HCT116 (cell line): ENCODE data around the gene CEND1. TPM values are rescaled to one million over a fixed set of nuclear protein-coding genes. Genes with fewer than 3 reads are reported as not detected.
A peak's percentile ranks its signal among the peaks of the same experiment; 100 is the strongest.

Source experiments
- ATAC-seq: fragments of 200-7000 bp; cut with Tn5 transposase; 2 replicates; pipeline ENCODE4 v1.9.1; 2020; ENCODE audit warnings: mild to moderate bottlenecking, moderate library complexity
- BruUV-seq: library from RNA; stranded (reverse); fragments of 400-500 nt; replicated peaks from 2 replicates; lab custom pipeline; 2021; lab: Mats Ljungman, UMichigan
- CTCF ChIA-PET: fragments of 300-600 bp; sonication (Branson Sonifier 250); formaldehyde crosslinking; loops from one replicate; lab custom pipeline; 2021; ENCODE audit warnings: antibody characterized with exemption; lab: Charles Lee
- POLR2A ChIA-PET: fragments of 300-600, 350-600 bp; sonication (Branson Sonifier 250); formaldehyde crosslinking; loops from one replicate; lab custom pipeline; 2021; ENCODE audit warnings: antibody characterized with exemption; lab: Charles Lee
- RAD21 ChIA-PET, 2 experiments: fragments of 300-600 bp; sonication (Branson Sonifier 250); formaldehyde crosslinking; loops; one replicate each; lab custom pipeline; 2023; ENCODE audit warnings: low total read pairs in 2 of 2; ENCODE audit not compliant: uncharacterized antibody in 2 of 2, unreplicated experiment in 2 of 2, low non-redundant PET in 1 of 2; lab: Charles Lee
- DNase-seq: peaks from one replicate; pipeline ENCODE4 v3.0.0-alpha.2; 2010; ENCODE audit warnings: low read depth, low spot score
- H2AFZ ChIP-seq: fragments of 200-600 bp; shearing (Covaris generic), sonication (generic); 2 replicates; pipeline ENCODE4 v1.6.1; 2017; ENCODE audit warnings: low read depth, mixed run types, mixed read lengths, antibody characterized with exemption, low read length; ENCODE audit not compliant: poor library complexity, severe bottlenecking
- H3K27ac ChIP-seq: 2 replicates; pipeline ENCODE4 v1.5.1; 2012; ENCODE audit warnings: low read depth, low read length
- H3K27me3 ChIP-seq: fragments of 200-600 bp; sonication (generic); 2 replicates; pipeline ENCODE4 v1.6.1; 2016; ENCODE audit warnings: mixed run types, low read length, mixed read lengths; ENCODE audit not compliant: insufficient read depth
- H3K36me3 ChIP-seq, 2 experiments: fragments of 200-500 bp in 1 of 2; fragments of 200-600 bp in 1 of 2; sonication (Bioruptor generic) in 1 of 2; sonication (generic) in 1 of 2; 2 replicates each; pipeline versions ENCODE4 v1.5.1 to v1.6.1; 2014 to 2016; ENCODE audit warnings: low read length in 2 of 2, inconsistent platforms in 1 of 2, mixed read lengths in 1 of 2, mixed run types in 1 of 2; ENCODE audit not compliant: insufficient read depth in 2 of 2, control insufficient read depth in 1 of 2
- H3K4me1 ChIP-seq, 2 experiments: fragments of 200-600 bp in 1 of 2; sonication (generic) in 1 of 2; 2 replicates each; pipeline versions ENCODE4 v1.5.1 to v1.6.1; 2012 to 2017; ENCODE audit warnings: low read length in 2 of 2, inconsistent platforms in 1 of 2, mild to moderate bottlenecking in 1 of 2, mixed read lengths in 1 of 2, mixed run types in 1 of 2, moderate library complexity in 1 of 2; ENCODE audit not compliant: insufficient read depth in 2 of 2, control insufficient read depth in 1 of 2
- H3K4me2 ChIP-seq: fragments of 200-600 bp; sonication (generic); 2 replicates; pipeline ENCODE4 v1.6.1; 2017; ENCODE audit warnings: mixed run types, low read length, mixed read lengths
- H3K4me3 ChIP-seq, 2 experiments: fragments of 200-600 bp in 1 of 2; sonication (generic) in 1 of 2; replicated peaks in 1 of 2; 2 replicates each; pipeline ENCODE4 v1.5.1; 2011 to 2016; ENCODE audit warnings: low read length in 2 of 2, control low read depth in 1 of 2, low read depth in 1 of 2, mild to moderate bottlenecking in 1 of 2, mixed read lengths in 1 of 2, mixed run types in 1 of 2
- H3K79me2 ChIP-seq: fragments of 200-600 bp; sonication (generic); 2 replicates; pipeline ENCODE4 v1.6.1; 2017; ENCODE audit warnings: mild to moderate bottlenecking, mixed run types, low read length, moderate library complexity, mixed read lengths; ENCODE audit not compliant: insufficient read depth
- H3K9ac ChIP-seq: fragments of 200-600 bp; sonication (generic); 2 replicates; pipeline ENCODE4 v1.6.1; 2016; ENCODE audit warnings: low read length, mixed read lengths
- H3K9me2 ChIP-seq: fragments of 200-600 bp; sonication (generic), shearing (Covaris generic); 2 replicates; pipeline ENCODE4 v1.6.1; 2017; ENCODE audit warnings: mixed run types, mild to moderate bottlenecking, moderate library complexity; ENCODE audit not compliant: insufficient read depth
- H3K9me3 ChIP-seq, 2 experiments: fragments of 200-500 bp in 1 of 2; fragments of 200-600 bp in 1 of 2; sonication (Bioruptor generic) in 1 of 2; sonication (generic) in 1 of 2; 2 replicates each; pipeline ENCODE4 v1.6.1; 2014 to 2017; ENCODE audit warnings: low read length in 2 of 2, mixed read lengths in 2 of 2, inconsistent platforms in 1 of 2, low read depth in 1 of 2, mild to moderate bottlenecking in 1 of 2, mixed run types in 1 of 2, moderate library complexity in 1 of 2; ENCODE audit not compliant: control insufficient read depth in 1 of 2, insufficient read depth in 1 of 2
- H4K20me1 ChIP-seq: fragments of 200-600 bp; sonication (generic), shearing (Covaris generic); 2 replicates; pipeline ENCODE4 v1.6.1; 2017; ENCODE audit warnings: mixed run types, mild to moderate bottlenecking, moderate library complexity; ENCODE audit not compliant: insufficient read depth
- ATF3 ChIP-seq: IDR thresholded peaks from 2 replicates; pipeline ENCODE4 v1.6.1; 2012
- CEBPB ChIP-seq: IDR thresholded peaks from 2 replicates; pipeline ENCODE4 v1.6.1; 2012; ENCODE audit warnings: low read depth
- EGR1 ChIP-seq: IDR thresholded peaks from 2 replicates; pipeline ENCODE4 v1.6.1; 2012; ENCODE audit warnings: low read depth
- ELF1 ChIP-seq: IDR thresholded peaks from 2 replicates; pipeline ENCODE4 v1.6.1; 2012; ENCODE audit warnings: low read depth, borderline replicate concordance
- EZH2 ChIP-seq: fragments of 200-600 bp; sonication (generic); IDR thresholded peaks from 2 replicates; pipeline ENCODE4 v1.6.1; 2017; ENCODE audit warnings: antibody characterized with exemption, mixed run types
- EZH2phosphoT487 ChIP-seq: fragments of 200-600 bp; IDR thresholded peaks from 2 replicates; pipeline ENCODE4 v1.6.1; 2018; ENCODE audit warnings: antibody characterized with exemption, borderline replicate concordance
- FOSL1 ChIP-seq: IDR thresholded peaks from 2 replicates; pipeline ENCODE4 v1.6.1; 2012; ENCODE audit warnings: low read depth
- JUND ChIP-seq: IDR thresholded peaks from 2 replicates; pipeline ENCODE4 v1.6.1; 2012
- POLR2A ChIP-seq: IDR thresholded peaks from 2 replicates; pipeline ENCODE4 v1.7.0; 2011; ENCODE audit warnings: borderline replicate concordance; ENCODE audit not compliant: insufficient read depth, insufficient read length; ENCODE audit errors: extremely low read depth
- POLR2AphosphoS5 ChIP-seq: IDR thresholded peaks from 2 replicates; pipeline ENCODE4 v1.6.1; 2011; ENCODE audit warnings: mild to moderate bottlenecking, low read depth, low read length, moderate library complexity
- RAD21 ChIP-seq: IDR thresholded peaks from 2 replicates; pipeline ENCODE4 v1.6.1; 2012; ENCODE audit warnings: low read depth, mild to moderate bottlenecking
- SIN3A ChIP-seq: IDR thresholded peaks from 2 replicates; pipeline ENCODE4 v1.6.1; 2012; ENCODE audit warnings: low read depth
- SP1 ChIP-seq: IDR thresholded peaks from 2 replicates; pipeline ENCODE4 v1.6.1; 2012; ENCODE audit warnings: low read depth
- SRF ChIP-seq: IDR thresholded peaks from 2 replicates; pipeline ENCODE4 v1.6.1; 2012; ENCODE audit warnings: low read depth
- TCF7L2 ChIP-seq: IDR thresholded peaks from 2 replicates; pipeline ENCODE4 v1.7.0; 2011; ENCODE audit warnings: borderline replicate concordance, inconsistent platforms; ENCODE audit not compliant: insufficient read depth, insufficient read length; ENCODE audit errors: extremely low read depth
- YY1 ChIP-seq: IDR thresholded peaks from 2 replicates; pipeline ENCODE4 v1.6.1; 2011; ENCODE audit warnings: low read length, low read depth, moderate library complexity, mild to moderate bottlenecking; ENCODE audit not compliant: insufficient replicate concordance; ENCODE audit errors: extremely low read depth
- ZNF274 ChIP-seq: fragments of 200-500 bp; sonication (Bioruptor generic); IDR thresholded peaks from 2 replicates; pipeline ENCODE4 v1.6.1; 2014; ENCODE audit warnings: mild to moderate bottlenecking, low read depth, low read length, inconsistent platforms
- intact Hi-C: fragments of 100-400 bp; cut with micrococcal nuclease; formaldehyde crosslinking; loops from 2 replicates; pipeline ENCODE4 v1.10.0; 2022
- total RNA-seq: library from RNA; stranded (reverse); gene quantifications from one replicate; pipeline ENCODE4 v1.2.1, GENCODE V29; 2021; ENCODE audit not compliant: unreplicated experiment
- TF ChIP-seq, protein P1 (sequence below): IDR thresholded peaks from 2 replicates; pipeline ENCODE4 v1.6.1; 2011; ENCODE audit warnings: mild to moderate bottlenecking, low read length, moderate library complexity; ENCODE audit not compliant: insufficient replicate concordance; ENCODE audit errors: extremely low read depth
- TF ChIP-seq, protein P2 (sequence below): IDR thresholded peaks from 2 replicates; pipeline ENCODE4 v1.6.1; 2012
- TF ChIP-seq, protein P3 (sequence below), 3 experiments: fragments of 200-600 bp in 1 of 3; sonication (generic) in 1 of 3; IDR thresholded peaks in 2 of 3; conservative IDR thresholded peaks in 1 of 3; 2 replicates each; pipeline ENCODE4 v1.5.1; 2012 to 2017; ENCODE audit warnings: low read depth in 2 of 3, low read length in 2 of 3, antibody characterized with exemption in 1 of 3, borderline replicate concordance in 1 of 3, control low read depth in 1 of 3, mild to moderate bottlenecking in 1 of 3, mixed read lengths in 1 of 3, mixed run types in 1 of 3, moderate library complexity in 1 of 3; ENCODE audit not compliant: insufficient read depth in 1 of 3

CEND1 gene
- total RNA-seq, 1 experiment from 2014 or later, result 0.27 TPM

- intact Hi-C loops, result no loop called here
- no peak overlapping the region for H2AFZ ChIP-seq
- no peaks in the 10 kb centered on the region for H3K9me2 ChIP-seq
- H3K4me2 ChIP-seq, result peak overlapping the region; percentile 88
- RAD21 ChIA-PET, result no interaction called here
- TF ChIP-seq ATF3, result no peak
- no peak for TF ChIP-seq CEBPB
- no peak for TF ChIP-seq POLR2AphosphoS5
- TF ChIP-seq, protein P1, sequence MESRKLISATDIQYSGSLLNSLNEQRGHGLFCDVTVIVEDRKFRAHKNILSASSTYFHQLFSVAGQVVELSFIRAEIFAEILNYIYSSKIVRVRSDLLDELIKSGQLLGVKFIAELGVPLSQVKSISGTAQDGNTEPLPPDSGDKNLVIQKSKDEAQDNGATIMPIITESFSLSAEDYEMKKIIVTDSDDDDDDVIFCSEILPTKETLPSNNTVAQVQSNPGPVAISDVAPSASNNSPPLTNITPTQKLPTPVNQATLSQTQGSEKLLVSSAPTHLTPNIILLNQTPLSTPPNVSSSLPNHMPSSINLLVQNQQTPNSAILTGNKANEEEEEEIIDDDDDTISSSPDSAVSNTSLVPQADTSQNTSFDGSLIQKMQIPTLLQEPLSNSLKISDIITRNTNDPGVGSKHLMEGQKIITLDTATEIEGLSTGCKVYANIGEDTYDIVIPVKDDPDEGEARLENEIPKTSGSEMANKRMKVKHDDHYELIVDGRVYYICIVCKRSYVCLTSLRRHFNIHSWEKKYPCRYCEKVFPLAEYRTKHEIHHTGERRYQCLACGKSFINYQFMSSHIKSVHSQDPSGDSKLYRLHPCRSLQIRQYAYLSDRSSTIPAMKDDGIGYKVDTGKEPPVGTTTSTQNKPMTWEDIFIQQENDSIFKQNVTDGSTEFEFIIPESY, result no peak
- no peak for TF ChIP-seq ZNF274
- TF ChIP-seq, protein P2, sequence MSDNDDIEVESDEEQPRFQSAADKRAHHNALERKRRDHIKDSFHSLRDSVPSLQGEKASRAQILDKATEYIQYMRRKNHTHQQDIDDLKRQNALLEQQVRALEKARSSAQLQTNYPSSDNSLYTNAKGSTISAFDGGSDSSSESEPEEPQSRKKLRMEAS, result no peak
- no peak for TF ChIP-seq RAD21
- TF ChIP-seq SRF, result no peak
- TF ChIP-seq JUND, result no peak
- TF ChIP-seq SP1, result no peak
- no peak for TF ChIP-seq EGR1
- TF ChIP-seq, protein P3, sequence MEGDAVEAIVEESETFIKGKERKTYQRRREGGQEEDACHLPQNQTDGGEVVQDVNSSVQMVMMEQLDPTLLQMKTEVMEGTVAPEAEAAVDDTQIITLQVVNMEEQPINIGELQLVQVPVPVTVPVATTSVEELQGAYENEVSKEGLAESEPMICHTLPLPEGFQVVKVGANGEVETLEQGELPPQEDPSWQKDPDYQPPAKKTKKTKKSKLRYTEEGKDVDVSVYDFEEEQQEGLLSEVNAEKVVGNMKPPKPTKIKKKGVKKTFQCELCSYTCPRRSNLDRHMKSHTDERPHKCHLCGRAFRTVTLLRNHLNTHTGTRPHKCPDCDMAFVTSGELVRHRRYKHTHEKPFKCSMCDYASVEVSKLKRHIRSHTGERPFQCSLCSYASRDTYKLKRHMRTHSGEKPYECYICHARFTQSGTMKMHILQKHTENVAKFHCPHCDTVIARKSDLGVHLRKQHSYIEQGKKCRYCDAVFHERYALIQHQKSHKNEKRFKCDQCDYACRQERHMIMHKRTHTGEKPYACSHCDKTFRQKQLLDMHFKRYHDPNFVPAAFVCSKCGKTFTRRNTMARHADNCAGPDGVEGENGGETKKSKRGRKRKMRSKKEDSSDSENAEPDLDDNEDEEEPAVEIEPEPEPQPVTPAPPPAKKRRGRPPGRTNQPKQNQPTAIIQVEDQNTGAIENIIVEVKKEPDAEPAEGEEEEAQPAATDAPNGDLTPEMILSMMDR (IDR thresholded peaks at IDR 0.05 in 2 of 3, conservative IDR thresholded peaks at IDR 0.05 in 1 of 3; ENCODE audit: borderline replicate concordance in 1 of 3, insufficient read depth in 1 of 3, low read depth in 2 of 3, low read length in 2 of 3), result no peak
- no peak for TF ChIP-seq YY1
- no peak for TF ChIP-seq EZH2
- no peak for TF ChIP-seq POLR2A
- TF ChIP-seq EZH2phosphoT487, result no peak
- no peak for TF ChIP-seq FOSL1
- TF ChIP-seq TCF7L2, result no peak
- TF ChIP-seq ELF1, result no peak
- no peak for TF ChIP-seq SIN3A
- H3K79me2 ChIP-seq, result peaks cover 52% of the 10 kb centered on the region
- BruUV-seq, result no TSS peak
- H3K4me3 ChIP-seq, result no peak overlapping the region; a peak in 1 of 4 replicates
- H3K9ac ChIP-seq, result peak overlapping the region; percentile 100; the same call in 1 of the 2 replicates
- peaks cover 17% of the 10 kb centered on the region; the same call in 1 of the 2 replicates for H4K20me1 ChIP-seq
- no peak for DNase-seq
- H3K36me3 ChIP-seq, result peaks cover 21 to 38% of the 10 kb centered on the region in 2 experiments
- H3K4me1 ChIP-seq, result peaks cover 17 to 55% of the 10 kb centered on the region in 2 experiments
- ATAC-seq, result no peak
- POLR2A ChIA-PET, result interaction anchor here (1.8 kb wide), 1 partner anchor 7 kb away, joined by 9 read pairs; the partner anchor contains the start of gene PNPLA2
- no peaks in the 10 kb centered on the region for H3K27me3 ChIP-seq
- no peaks in the 10 kb centered on the region for H3K9me3 ChIP-seq
- peak overlapping the region; percentile 93 for H3K27ac ChIP-seq
- CTCF ChIA-PET, result no interaction called here
Measured at GRCh38 chr11:812390-812789, 22.5 kb upstream of the CEND1 start.
